GM12878 (cell line): ENCODE results near the gene DDIT3. TPM values are rescaled to one million over a fixed set of nuclear protein-coding genes. Genes with fewer than 3 reads are reported as not detected.

Experiments
- CBX5 ChIP-seq: sonication (generic); IDR thresholded peaks from 2 replicates; pipeline ENCODE4 v1.6.1; 2016; ENCODE audit warnings: low read depth, moderate library complexity, mild to moderate bottlenecking, inconsistent platforms
- CHD2 ChIP-seq: IDR thresholded peaks from 2 replicates; pipeline ENCODE4 v1.6.1; 2011; ENCODE audit warnings: low read depth, low read length, improper control_type of control experiment, borderline replicate concordance
- CTCF ChIP-seq, 3 experiments: IDR thresholded peaks in 2 of 3; conservative IDR thresholded peaks in 1 of 3; 2 replicates each; pipeline ENCODE4 v1.5.1; 2011; ENCODE audit warnings: low read depth in 3 of 3, low read length in 3 of 3, mild to moderate bottlenecking in 3 of 3, control low read depth in 2 of 3, moderate library complexity in 2 of 3, inconsistent platforms in 1 of 3, mixed read lengths in 1 of 3; ENCODE audit not compliant: control insufficient read depth in 2 of 3, insufficient read depth in 1 of 3; ENCODE audit errors: extremely low read depth in 1 of 3
- DPF2 ChIP-seq: fragments of 450-650 bp; IDR thresholded peaks from 2 replicates; pipeline ENCODE4 v1.6.1; 2017; ENCODE audit warnings: mild to moderate bottlenecking
- HSF1 ChIP-seq: fragments of 150-350 bp; IDR thresholded peaks from 2 replicates; pipeline ENCODE4 v1.6.1; 2014; ENCODE audit warnings: mild to moderate bottlenecking, low read depth, low read length
- IKZF2 ChIP-seq, 2 experiments: fragments of 450-650 bp; IDR thresholded peaks; 2 replicates each; pipeline ENCODE4 v1.6.1; 2017; ENCODE audit warnings: mild to moderate bottlenecking in 2 of 2, moderate library complexity in 2 of 2
- NFIC ChIP-seq: IDR thresholded peaks from 2 replicates; pipeline ENCODE4 v1.6.1; 2012; ENCODE audit warnings: low read depth, mild to moderate bottlenecking, inconsistent platforms, low read length, moderate library complexity
- PAX5 ChIP-seq: IDR thresholded peaks from 2 replicates; pipeline ENCODE4 v1.6.1; 2011; ENCODE audit warnings: low read depth, low read length, borderline replicate concordance
- RCOR1 ChIP-seq: conservative IDR thresholded peaks from 2 replicates; pipeline ENCODE4 v1.6.1; 2012; ENCODE audit warnings: low read depth, low read length, improper control_type of control experiment
- SUZ12 ChIP-seq: fragments of 200-600 bp; sonication (generic); IDR thresholded peaks from one replicate; pipeline ENCODE4 v1.6.1; 2018; ENCODE audit warnings: antibody characterized with exemption, mild to moderate bottlenecking; ENCODE audit not compliant: unreplicated experiment
- ZBTB11 ChIP-seq: fragments of 450-650 bp; formaldehyde crosslinking; IDR thresholded peaks from 2 replicates; pipeline ENCODE4 v1.5.0; 2022; ENCODE audit warnings: mild to moderate bottlenecking, missing genetic modification characterization
- ZBTB33 ChIP-seq: fragments of 450-650 bp; IDR thresholded peaks from 2 replicates; pipeline ENCODE4 v1.6.1; 2017; ENCODE audit warnings: mild to moderate bottlenecking
- ZNF384 ChIP-seq: IDR thresholded peaks from 2 replicates; pipeline ENCODE4 v1.6.1; 2012; ENCODE audit warnings: low read depth, mild to moderate bottlenecking, low read length, improper control_type of control experiment, borderline replicate concordance
- ZNF592 ChIP-seq: fragments of 450-650 bp; IDR thresholded peaks from 2 replicates; pipeline ENCODE4 v1.6.1; 2017; ENCODE audit warnings: mild to moderate bottlenecking, moderate library complexity
- polyA plus RNA-seq, 11 experiments: library from polyadenylated mRNA; depleted of rRNA in 4 of 11; unstranded in 6 of 11; stranded (reverse) in 5 of 11; fragments of >200 nt; fragmentation: Nextera tagmentation in 4 of 11; fragmentation: Illumina TruSeq in 1 of 11; extraction: Ambion mirVana in 4 of 11; extraction: Trizol in 1 of 11; gene quantifications; 1 replicate in 1 of 11; 2 replicates in 10 of 11; pipeline versions ENCODE4 v1.2.1 to v1.2.3, GENCODE V29; 2011 to 2016; ENCODE audit warnings: inconsistent platforms in 2 of 11, missing spikeins in 2 of 11, low read depth in 1 of 11
- total RNA-seq, 4 experiments: library from RNA; depleted of rRNA in 3 of 4; stranded (reverse); fragments of >200 nt in 3 of 4; fragmentation: Illumina TruSeq in 1 of 4; extraction: Trizol in 1 of 4; gene quantifications; 2 replicates each; pipeline versions ENCODE4 v1.2.1 to v1.2.3, GENCODE V29; 2013 to 2021

Gene DDIT3
- total and polyA plus RNA-seq, 10 of the 15 experiments (the other 5 are each of a cell fraction or from before 2014, with no cell fraction given) = 9.2 to 28.9 (median 15.5) TPM

- no peak for TF ChIP-seq CBX5
- TF ChIP-seq ZBTB11 (CRISPR knock-in tag) = no peak
- TF ChIP-seq NFIC = peak; percentile 60; the same call in 1 of the 2 replicates
- TF ChIP-seq PAX5 = no peak
- TF ChIP-seq ZBTB33 = no peak
- peak; percentile 38; the same call in 1 of the 2 replicates for TF ChIP-seq DPF2
- TF ChIP-seq CTCF (IDR thresholded peaks at IDR 0.05 in 2 of 3, conservative IDR thresholded peaks at IDR 0.05 in 1 of 3; ENCODE audit: control insufficient read depth in 2 of 3, extremely low read depth in 1 of 3, insufficient read depth in 1 of 3, low read depth in 3 of 3, low read length in 3 of 3) = no peak
- no peak for TF ChIP-seq SUZ12
- no peak for TF ChIP-seq CHD2
- no peak for TF ChIP-seq ZNF592
- no peak for TF ChIP-seq HSF1
- TF ChIP-seq IKZF2 (IDR thresholded peaks at IDR 0.05) = no peak; a peak in 1 of 4 replicates
- TF ChIP-seq RCOR1 = no peak
- no peak for TF ChIP-seq ZNF384
Observed at GRCh38 chr12:57479376-57480115, 40.8 kb downstream of the DDIT3 start, which contains the start of gene ARHGAP9 (continued).
